Measurements from ENCODE around the gene GFPT1. TPM values are rescaled to one million over a fixed set of nuclear protein-coding genes. Genes with fewer than 3 reads are reported as not detected.

GFPT1 gene
- total RNA-seq, 2 donors from 2014 or later = 31.6 to 34.6 TPM

DNA sequence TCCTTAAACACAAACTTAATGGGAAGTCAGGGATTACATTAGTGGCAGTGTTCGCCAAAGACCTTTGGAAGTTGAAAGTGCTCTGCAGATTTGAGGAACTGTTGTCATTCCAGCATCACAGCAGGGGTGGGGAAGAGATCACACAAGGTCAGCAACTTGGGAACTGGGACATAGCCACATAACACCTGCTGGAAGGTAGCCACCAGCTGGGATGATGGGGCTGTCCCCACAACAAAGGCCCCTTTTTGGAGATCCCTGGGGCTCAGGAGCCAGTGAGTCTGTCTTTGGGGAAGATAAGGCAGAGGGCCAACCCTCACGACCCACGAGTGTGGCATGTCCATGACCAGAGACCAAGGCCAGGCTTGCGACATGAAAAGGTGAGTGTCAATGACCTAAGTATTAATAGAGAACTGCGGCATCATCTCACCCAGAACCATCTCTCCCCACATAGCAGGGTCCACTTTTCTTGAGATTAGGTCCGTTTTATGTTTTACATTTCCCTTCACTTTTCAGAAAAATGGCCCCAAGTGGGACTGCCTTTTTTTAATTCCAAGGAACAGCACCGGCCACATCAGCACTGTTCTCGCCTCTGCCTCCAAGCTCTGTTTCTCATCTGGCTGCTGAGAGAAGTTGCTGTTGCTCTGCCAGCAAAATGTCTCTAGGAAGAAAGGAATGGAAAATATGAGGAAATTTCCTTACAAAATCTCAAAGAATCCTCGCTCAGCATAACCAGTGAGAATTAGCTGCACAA is 106.9 kb downstream of the GFPT1 start:
- H3K36me3 ChIP-seq (replicated peaks in 1 of 2; ENCODE audit: insufficient read depth in 1 of 2, low read depth in 2 of 2) = no peaks in the 10 kb centered on the region
- H3K4me3 ChIP-seq = no peak overlapping the region
- DNase-seq (no peak), ATAC-seq (no peak)
- TF ChIP-seq POLR2A (IDR thresholded peaks at IDR 0.05) = no peak
- TF ChIP-seq, protein P1, sequence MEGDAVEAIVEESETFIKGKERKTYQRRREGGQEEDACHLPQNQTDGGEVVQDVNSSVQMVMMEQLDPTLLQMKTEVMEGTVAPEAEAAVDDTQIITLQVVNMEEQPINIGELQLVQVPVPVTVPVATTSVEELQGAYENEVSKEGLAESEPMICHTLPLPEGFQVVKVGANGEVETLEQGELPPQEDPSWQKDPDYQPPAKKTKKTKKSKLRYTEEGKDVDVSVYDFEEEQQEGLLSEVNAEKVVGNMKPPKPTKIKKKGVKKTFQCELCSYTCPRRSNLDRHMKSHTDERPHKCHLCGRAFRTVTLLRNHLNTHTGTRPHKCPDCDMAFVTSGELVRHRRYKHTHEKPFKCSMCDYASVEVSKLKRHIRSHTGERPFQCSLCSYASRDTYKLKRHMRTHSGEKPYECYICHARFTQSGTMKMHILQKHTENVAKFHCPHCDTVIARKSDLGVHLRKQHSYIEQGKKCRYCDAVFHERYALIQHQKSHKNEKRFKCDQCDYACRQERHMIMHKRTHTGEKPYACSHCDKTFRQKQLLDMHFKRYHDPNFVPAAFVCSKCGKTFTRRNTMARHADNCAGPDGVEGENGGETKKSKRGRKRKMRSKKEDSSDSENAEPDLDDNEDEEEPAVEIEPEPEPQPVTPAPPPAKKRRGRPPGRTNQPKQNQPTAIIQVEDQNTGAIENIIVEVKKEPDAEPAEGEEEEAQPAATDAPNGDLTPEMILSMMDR (IDR thresholded peaks at IDR 0.05) = no peak
- intact Hi-C loops (cut with DNase I) = no loop called here
- H3K27me3 ChIP-seq = no peaks in the 10 kb centered on the region
- no peak overlapping the region for H3K27ac ChIP-seq
- no peaks in the 10 kb centered on the region for H3K9me3 ChIP-seq
- WGBS, 2 donors = 70 to 71% methylated on average over 9 of the region's 9 CpGs
- H3K4me1 ChIP-seq = no peaks in the 10 kb centered on the region

DNA sequence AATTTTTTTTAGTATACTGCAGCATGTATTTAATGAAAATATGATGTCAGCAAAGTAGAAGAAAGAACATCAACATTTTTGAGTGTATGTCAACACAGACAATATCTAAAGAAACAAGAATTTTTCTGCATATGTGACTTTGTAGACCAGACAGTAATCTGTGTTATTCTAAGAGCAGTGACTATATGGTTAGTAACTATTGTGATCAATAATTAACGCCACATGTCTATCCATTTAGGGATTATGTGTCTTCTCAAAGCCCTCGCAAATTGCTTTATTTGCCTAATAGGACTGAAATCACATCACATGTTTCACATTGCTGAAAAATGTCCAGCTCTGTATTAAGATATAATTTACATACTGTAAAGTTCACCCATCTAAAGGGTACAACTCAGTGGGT is 107.8 kb downstream of the GFPT1 start:
- intact Hi-C loops (cut with DNase I) = no loop called here
- Histone ChIP-seq H3K4me1 (no peaks in the 10 kb centered on the region), H3K27ac (no peak overlapping the region), H3K36me3 (replicated peaks in 1 of 2; ENCODE audit: insufficient read depth in 1 of 2, low read depth in 2 of 2) (no peaks in the 10 kb centered on the region), H3K4me3 (no peak overlapping the region), H3K27me3 (no peaks in the 10 kb centered on the region), H3K9me3 (no peaks in the 10 kb centered on the region)
- ATAC-seq (no peak), DNase-seq (no peak)
- 80 to 81% methylated on average over 2 of the region's 2 CpGs for WGBS, 2 donors
- TF ChIP-seq POLR2A (IDR thresholded peaks at IDR 0.05) = no peak
- TF ChIP-seq, protein P1 (IDR thresholded peaks at IDR 0.05) = no peak

DNA sequence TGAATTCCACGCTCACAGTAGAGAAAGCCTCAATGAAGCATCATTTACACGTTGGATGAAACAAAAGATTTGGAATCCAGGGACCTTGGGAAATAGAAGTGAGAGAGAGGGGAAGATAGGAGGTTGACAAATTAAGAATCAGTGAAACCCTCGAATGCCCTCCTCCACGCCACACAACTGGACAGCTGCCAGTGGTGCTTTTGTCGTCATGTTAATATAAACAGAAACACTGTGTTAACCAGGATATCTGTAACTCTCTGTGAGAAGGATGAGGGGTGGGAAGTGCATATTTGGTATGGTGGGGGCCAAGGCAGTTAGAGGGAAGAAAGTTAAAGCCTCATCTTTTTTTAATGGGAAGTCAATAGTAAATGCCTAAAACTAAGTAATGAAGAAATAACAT is 108.7 kb downstream of the GFPT1 start:
- no peak overlapping the region for H3K4me3 ChIP-seq
- no peaks in the 10 kb centered on the region for H3K27me3 ChIP-seq
- no peak overlapping the region for H3K27ac ChIP-seq
- no peak for ATAC-seq
- intact Hi-C loops (cut with DNase I) = no loop called here
- no peak for TF ChIP-seq POLR2A (IDR thresholded peaks at IDR 0.05)
- TF ChIP-seq, protein P1 (IDR thresholded peaks at IDR 0.05) = no peak
- no peaks in the 10 kb centered on the region for H3K4me1 ChIP-seq
- H3K9me3 ChIP-seq = no peaks in the 10 kb centered on the region
- H3K36me3 ChIP-seq (replicated peaks in 1 of 2; ENCODE audit: insufficient read depth in 1 of 2, low read depth in 2 of 2) = no peaks in the 10 kb centered on the region
- WGBS, 2 donors = 37 to 58% methylated on average over 5 of the region's 5 CpGs
- no peak for DNase-seq

DNA sequence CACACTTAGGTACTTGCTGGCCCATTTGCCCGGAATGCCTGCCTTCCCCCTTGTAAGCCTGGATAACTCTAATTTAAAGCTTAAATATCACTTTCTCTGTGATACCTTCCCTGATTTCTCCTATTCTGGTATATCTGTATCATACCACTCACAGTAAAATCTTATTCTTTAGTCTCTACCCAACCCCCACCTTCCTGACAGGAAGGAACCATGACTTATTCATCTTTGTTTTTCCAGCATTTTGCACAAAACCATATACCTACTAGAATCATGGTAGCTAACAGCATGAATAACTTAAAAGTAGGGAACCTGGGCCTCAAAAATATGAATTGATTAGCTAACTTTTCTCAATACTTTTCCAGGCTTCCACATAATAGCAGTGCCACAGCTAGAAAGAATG is 111.5 kb downstream of the GFPT1 start:
- Histone ChIP-seq H3K9me3 (no peaks in the 10 kb centered on the region), H3K4me3 (no peak overlapping the region), H3K4me1 (no peaks in the 10 kb centered on the region), H3K27ac (no peak overlapping the region), H3K36me3 (replicated peaks in 1 of 2; ENCODE audit: insufficient read depth in 1 of 2, low read depth in 2 of 2) (no peaks in the 10 kb centered on the region), H3K27me3 (no peaks in the 10 kb centered on the region)
- DNase-seq (no peak), ATAC-seq (no peak)
- intact Hi-C loops (cut with DNase I) = no loop called here
- 92 to 96% methylated on average over 1 of the region's 1 CpG for WGBS, 2 donors
- no peak for TF ChIP-seq POLR2A (IDR thresholded peaks at IDR 0.05)
- TF ChIP-seq, protein P1 (IDR thresholded peaks at IDR 0.05) = no peak

All from body of pancreas (tissue), 4 donors.